H1 (cell line): Measurements from ENCODE around the gene PRKG2. TPM values are rescaled to one million over a fixed set of nuclear protein-coding genes. Genes with fewer than 3 reads are reported as not detected.
"Not testable (repeated sequence)": the region's sequence is repeated elsewhere in the genome, so short reads cannot be mapped to it uniquely, and the experiment has no call there.

Experiments
- CTCF ChIA-PET: fragments of 300-600 bp; sonication (Branson Sonifier 250); formaldehyde crosslinking; loops from one replicate; lab custom pipeline; 2021; ENCODE audit not compliant: partially characterized antibody; lab: Charles Lee
- POLR2A ChIA-PET: fragments of 300-600 bp; sonication (Branson Sonifier 250); formaldehyde crosslinking; loops from one replicate; lab custom pipeline; 2021; ENCODE audit warnings: inconsistent platforms; ENCODE audit not compliant: partially characterized antibody; lab: Charles Lee
- DNase-seq, 2 experiments: peaks; one replicate each; pipeline versions ENCODE4 v3.0.0 to v3.0.0-alpha.2; 2010 to 2022; ENCODE audit warnings: low spot score in 2 of 2, low read depth in 1 of 2, mixed read lengths in 1 of 2
- FAIRE-seq: peaks from 2 replicates; lab custom pipeline; 2011; peaks lifted over from hg19 to GRCh38; lab: Jason Lieb, UNC
- H2AFZ ChIP-seq: 2 replicates; pipeline ENCODE4 v1.8.1; 2012; ENCODE audit warnings: low read length, inconsistent platforms
- H2AK5ac ChIP-seq: 2 replicates; pipeline ENCODE4 v1.6.1; 2013; ENCODE audit warnings: low read depth, low read length
- H2BK120ac ChIP-seq: replicated peaks from 2 replicates; pipeline ENCODE3; 2013; ENCODE audit warnings: low read depth, low read length, inconsistent platforms
- H2BK12ac ChIP-seq: 2 replicates; pipeline ENCODE4 v1.6.1; 2013; ENCODE audit warnings: low read depth, low read length
- H2BK15ac ChIP-seq: 2 replicates; pipeline ENCODE4 v1.6.1; 2013; ENCODE audit warnings: low read length
- H2BK20ac ChIP-seq: 2 replicates; pipeline ENCODE4 v1.6.1; 2013; ENCODE audit warnings: low read length
- H2BK5ac ChIP-seq: 2 replicates; pipeline ENCODE4 v1.6.1; 2013; ENCODE audit warnings: low read depth, low read length
- H3K14ac ChIP-seq: 2 replicates; pipeline ENCODE4 v1.6.1; 2013; ENCODE audit warnings: inconsistent platforms; ENCODE audit not compliant: insufficient read length
- H3K18ac ChIP-seq: 2 replicates; pipeline ENCODE4 v1.6.1; 2013; ENCODE audit warnings: low read length; ENCODE audit errors: extremely low read depth
- H3K23ac ChIP-seq: 2 replicates; pipeline ENCODE4 v1.6.1; 2013; ENCODE audit warnings: inconsistent platforms; ENCODE audit not compliant: insufficient read length
- H3K23me2 ChIP-seq: 2 replicates; pipeline ENCODE4 v1.6.1; 2013; ENCODE audit warnings: low read depth, low read length
- H3K27ac ChIP-seq: 2 replicates; pipeline ENCODE4 v1.6.1; 2011; ENCODE audit warnings: low read depth, low read length, inconsistent platforms
- H3K27me3 ChIP-seq, 4 experiments: replicated peaks in 1 of 4; 1 replicate in 1 of 4; 2 replicates in 3 of 4; pipeline versions ENCODE4 v1.6.1 to v1.8.1; 2011 to 2013; ENCODE audit warnings: low read length in 3 of 4, mild to moderate bottlenecking in 3 of 4, inconsistent platforms in 2 of 4, mixed read lengths in 2 of 4, moderate library complexity in 1 of 4; ENCODE audit not compliant: control insufficient read depth in 3 of 4, insufficient read depth in 3 of 4; ENCODE audit errors: extremely low read depth in 1 of 4
- H3K36me3 ChIP-seq, 4 experiments: 2 replicates each; pipeline versions ENCODE4 v1.6.1 to v1.8.1; 2011 to 2013; ENCODE audit warnings: mild to moderate bottlenecking in 4 of 4, low read length in 3 of 4, moderate library complexity in 2 of 4, control low read depth in 1 of 4, inconsistent platforms in 1 of 4; ENCODE audit not compliant: insufficient read depth in 4 of 4, control insufficient read depth in 2 of 4
- H3K4ac ChIP-seq: replicated peaks from 2 replicates; pipeline ENCODE3; 2013; ENCODE audit warnings: low read length, low read depth, mixed read lengths, inconsistent platforms; ENCODE audit not compliant: insufficient read length
- H3K4me1 ChIP-seq, 4 experiments: replicated peaks in 1 of 4; 1 replicate in 1 of 4; 2 replicates in 3 of 4; pipeline versions ENCODE4 v1.6.1 to v1.8.1; 2011 to 2013; ENCODE audit warnings: low read length in 3 of 4, inconsistent platforms in 2 of 4, mixed read lengths in 1 of 4; ENCODE audit not compliant: insufficient read depth in 4 of 4, control insufficient read depth in 3 of 4
- H3K4me2 ChIP-seq, 2 experiments: 2 replicates each; pipeline versions ENCODE4 v1.6.1 to v1.8.1; 2011 to 2013; ENCODE audit warnings: low read depth in 2 of 2, low read length in 2 of 2, control low read depth in 1 of 2, inconsistent platforms in 1 of 2, mild to moderate bottlenecking in 1 of 2; ENCODE audit not compliant: insufficient read depth in 1 of 2
- H3K4me3 ChIP-seq, 4 experiments: fragments of 200-600, 300-600 bp in 1 of 4; sonication (generic), shearing (Covaris generic), sonication (Bioruptor Twin) in 1 of 4; 2 replicates each; pipeline versions ENCODE4 v1.5.1 to v1.8.1; 2011 to 2016; ENCODE audit warnings: low read length in 4 of 4, low read depth in 3 of 4, control low read depth in 2 of 4, inconsistent platforms in 2 of 4, mild to moderate bottlenecking in 2 of 4, mixed read lengths in 1 of 4, moderate library complexity in 1 of 4; ENCODE audit not compliant: insufficient read depth in 2 of 4; ENCODE audit errors: extremely low read depth in 1 of 4
- H3K56ac ChIP-seq: replicated peaks from 2 replicates; pipeline ENCODE3; 2013; ENCODE audit warnings: low read depth, mild to moderate bottlenecking, mixed read lengths, low read length, inconsistent platforms; ENCODE audit not compliant: insufficient read length
- H3K79me1 ChIP-seq: 2 replicates; pipeline ENCODE4 v1.6.1; 2013; ENCODE audit warnings: low read depth, low read length, control low read depth
- H3K79me2 ChIP-seq, 2 experiments: 2 replicates each; pipeline versions ENCODE4 v1.6.1 to v1.8.1; 2012 to 2013; ENCODE audit warnings: low read length in 2 of 2, mild to moderate bottlenecking in 2 of 2, inconsistent platforms in 1 of 2; ENCODE audit not compliant: insufficient read depth in 2 of 2, control insufficient read depth in 1 of 2
- H3K9ac ChIP-seq, 4 experiments: replicated peaks in 1 of 4; 1 replicate in 1 of 4; 2 replicates in 3 of 4; pipeline versions ENCODE4 v1.6.1 to v1.8.1; 2011 to 2013; ENCODE audit warnings: low read depth in 3 of 4, low read length in 3 of 4, control low read depth in 2 of 4, mild to moderate bottlenecking in 2 of 4, moderate library complexity in 2 of 4, inconsistent platforms in 1 of 4; ENCODE audit errors: extremely low read depth in 1 of 4
- H3K9me3 ChIP-seq, 2 experiments: 2 replicates each; pipeline versions ENCODE4 v1.6.1 to v1.8.1; 2012 to 2013; ENCODE audit warnings: mild to moderate bottlenecking in 2 of 2, moderate library complexity in 2 of 2, control low read depth in 1 of 2, inconsistent platforms in 1 of 2, low read depth in 1 of 2, low read length in 1 of 2, mixed read lengths in 1 of 2; ENCODE audit not compliant: insufficient read depth in 2 of 2
- H4K20me1 ChIP-seq, 2 experiments: replicated peaks in 1 of 2; 2 replicates each; pipeline versions ENCODE3 to v1.8.1; 2011 to 2013; ENCODE audit warnings: inconsistent platforms in 2 of 2, low read length in 2 of 2, mild to moderate bottlenecking in 1 of 2; ENCODE audit not compliant: insufficient read depth in 2 of 2, control insufficient read depth in 1 of 2
- H4K5ac ChIP-seq: 2 replicates; pipeline ENCODE4 v1.6.1; 2013; ENCODE audit warnings: low read length, low read depth, mixed read lengths, inconsistent platforms; ENCODE audit not compliant: insufficient read length
- H4K8ac ChIP-seq: 2 replicates; pipeline ENCODE4 v1.8.0; 2013; ENCODE audit warnings: mild to moderate bottlenecking, moderate library complexity, low read length, inconsistent platforms; ENCODE audit not compliant: insufficient read depth; ENCODE audit errors: extremely low read depth
- H4K91ac ChIP-seq: replicated peaks from 2 replicates; pipeline ENCODE3; 2013; ENCODE audit warnings: low read length, mixed read lengths, inconsistent platforms; ENCODE audit not compliant: insufficient read length
- polyA plus RNA-seq, 7 experiments: library from polyadenylated mRNA; depleted of rRNA in 3 of 7; stranded (reverse) in 5 of 7; unstranded in 2 of 7; fragments of >200 nt in 5 of 7; fragments of 200-250 nt in 2 of 7; gene quantifications; 1 replicate in 5 of 7; 2 replicates in 1 of 7; 4 replicates in 1 of 7; pipeline versions ENCODE4 v1.2.1 to v1.2.3, GENCODE V29; 2011 to 2013; ENCODE audit warnings: missing spikeins in 2 of 7, mixed read lengths in 2 of 7
- total RNA-seq: library from RNA; stranded (reverse); fragmentation: NEBNext Ultra II Directional; extraction: Animal tissue kit (Norgen Biotek cat#: 25700); gene quantifications from 2 replicates; pipeline ENCODE4 v1.2.1, GENCODE V29; 2021

The PRKG2 gene
- total and polyA plus RNA-seq, 2 of the 8 experiments (the other 6 are each of a cell fraction or from before 2014, with no cell fraction given), result 0.45 to 1.2 TPM

DNA sequence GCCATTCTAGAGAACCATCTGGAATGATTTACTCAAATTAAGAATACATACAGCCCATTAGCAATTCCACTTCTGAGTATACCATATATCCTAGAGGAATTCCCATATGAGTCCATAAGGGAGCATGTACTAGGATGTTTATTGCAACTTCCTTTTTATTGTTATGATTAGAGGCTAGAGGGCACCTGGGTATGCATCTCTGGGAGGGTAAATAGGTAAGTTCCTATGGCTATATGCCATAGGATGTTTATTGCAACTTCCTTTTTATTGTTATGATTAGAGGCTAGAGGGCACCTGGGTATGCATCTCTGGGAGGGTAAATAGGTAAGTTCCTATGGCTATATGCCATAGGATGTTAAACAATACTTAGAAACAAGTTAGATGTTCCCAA is 7.1 kb upstream of the PRKG2 start:
- H3K14ac ChIP-seq, POLR2A ChIA-PET, H4K8ac ChIP-seq, H3K23me2 ChIP-seq, H2AFZ ChIP-seq, CTCF ChIA-PET, H2AK5ac ChIP-seq, H4K5ac ChIP-seq, DNase-seq, H3K27ac ChIP-seq, H2BK120ac ChIP-seq, H3K23ac ChIP-seq, H3K4me2 ChIP-seq, H4K20me1 ChIP-seq, H3K27me3 ChIP-seq, H3K36me3 ChIP-seq, H3K79me1 ChIP-seq, H3K4ac ChIP-seq, H4K91ac ChIP-seq, H3K79me2 ChIP-seq, H3K9ac ChIP-seq, H3K4me3 ChIP-seq, FAIRE-seq, H3K9me3 ChIP-seq, H3K4me1 ChIP-seq, H3K18ac ChIP-seq, H2BK20ac ChIP-seq, H2BK5ac ChIP-seq, H2BK12ac ChIP-seq, H2BK15ac ChIP-seq, H3K56ac ChIP-seq: not testable (repeated sequence)
